GM21576 (cell line): ENCODE data around the gene COL4A2.

ENCODE experiments used
- ATAC-seq: cut with Tn5 transposase; IDR thresholded peaks from one replicate; pipeline ENCODE4 v1.9.1; 2021; ENCODE audit warnings: mild to moderate bottlenecking, moderate library complexity; ENCODE audit not compliant: unreplicated experiment

COL4A2 gene

DNA sequence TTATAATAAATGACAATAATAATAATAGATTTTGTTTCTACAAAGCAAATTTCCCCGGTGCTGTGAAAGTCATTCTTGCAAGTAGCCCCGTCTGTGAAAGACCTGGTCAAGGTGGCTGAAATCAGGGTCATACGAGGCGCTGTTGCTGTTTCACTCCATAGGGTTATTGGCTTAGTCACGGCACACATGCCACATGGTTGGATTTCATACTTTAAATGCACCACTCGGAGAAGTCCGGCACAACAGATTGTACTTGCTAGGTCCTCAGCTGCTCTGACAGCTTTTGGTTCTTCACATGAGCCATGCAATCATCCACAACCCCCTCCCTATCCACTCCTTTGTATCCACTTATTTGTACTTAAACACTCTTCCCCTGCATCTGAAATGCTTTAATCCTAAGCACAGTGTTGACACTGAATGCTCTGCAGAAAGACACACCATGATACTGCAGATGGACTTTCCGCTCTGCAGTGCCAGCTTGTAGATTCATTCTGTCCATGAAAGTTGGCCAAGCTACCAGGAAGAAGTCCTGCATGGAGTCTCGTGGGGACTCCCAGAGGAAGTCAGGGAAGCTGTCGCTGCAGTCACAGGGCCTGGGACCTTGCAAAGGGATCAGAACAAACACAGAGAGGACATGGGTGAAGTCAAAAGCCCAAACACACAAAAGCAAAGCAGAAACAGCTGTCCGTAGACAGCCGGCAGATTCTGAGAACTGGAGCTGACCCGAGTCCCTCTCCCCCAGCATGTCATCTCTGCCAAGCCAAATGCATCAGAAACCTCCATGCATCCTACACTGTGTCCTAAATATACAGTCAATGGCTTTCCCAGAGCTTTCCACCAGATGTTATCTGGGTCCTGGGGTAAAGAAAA lies 124.6 kb downstream of the COL4A2 start:
- no peak for ATAC-seq

DNA sequence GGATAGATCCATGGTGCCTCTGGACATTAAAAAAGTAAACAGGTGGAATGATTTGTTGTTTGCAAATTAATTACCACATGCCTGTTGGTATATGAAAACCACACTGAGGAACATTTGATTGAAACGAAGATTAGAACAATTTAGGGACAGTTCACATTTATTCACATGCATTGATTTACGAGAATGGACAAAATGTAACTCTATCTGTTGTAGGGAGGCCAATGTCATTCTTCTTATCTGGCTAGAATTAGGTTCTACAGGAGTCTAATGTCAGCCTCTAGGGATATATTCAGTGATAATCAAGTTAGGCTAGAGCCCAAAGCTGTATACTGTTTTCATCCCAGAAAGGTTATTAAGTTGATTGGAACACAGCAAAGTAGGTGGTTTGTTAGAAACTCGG lies 125.4 kb downstream of the COL4A2 start:
- no peak for ATAC-seq

DNA sequence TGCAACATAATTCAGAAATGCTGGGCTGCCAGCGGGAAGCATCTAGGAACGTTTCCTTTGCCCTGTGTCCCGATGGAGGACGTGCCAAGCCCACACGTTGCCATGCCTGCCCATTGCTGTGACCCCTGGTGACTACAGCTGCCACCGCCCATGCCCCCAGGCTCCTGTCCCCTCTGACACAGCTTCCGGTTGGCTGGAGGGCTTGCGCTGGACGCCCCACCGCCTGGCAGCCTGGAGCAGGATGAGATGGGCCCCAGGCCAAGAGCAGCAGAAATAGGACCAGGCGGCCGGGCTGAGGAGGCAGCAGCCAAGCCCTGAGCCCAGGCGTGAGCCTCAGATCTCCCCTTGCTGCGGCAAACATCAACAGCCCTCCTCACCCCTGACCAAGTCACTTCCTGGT lies 125.9 kb downstream of the COL4A2 start:
- no peak for ATAC-seq

DNA sequence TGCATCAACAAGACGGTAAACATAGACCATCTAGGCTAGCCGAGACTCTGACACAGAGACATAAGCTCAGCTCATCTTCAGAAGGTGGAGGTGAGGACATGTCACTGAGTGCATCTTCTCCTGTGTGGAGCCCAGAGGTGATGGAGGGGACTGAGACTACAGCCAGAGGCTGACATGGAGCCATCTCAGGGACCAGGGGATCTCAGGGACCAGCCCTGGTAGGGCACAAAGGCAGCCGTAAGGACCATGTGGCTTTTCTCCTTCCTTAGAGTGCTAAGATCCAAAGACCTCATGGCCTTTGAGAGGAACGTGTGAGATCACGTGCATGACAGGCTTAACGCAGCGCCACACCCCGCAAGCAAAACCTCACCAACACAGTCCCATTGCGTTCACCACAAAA lies 127.5 kb downstream of the COL4A2 start:
- ATAC-seq = no peak

DNA sequence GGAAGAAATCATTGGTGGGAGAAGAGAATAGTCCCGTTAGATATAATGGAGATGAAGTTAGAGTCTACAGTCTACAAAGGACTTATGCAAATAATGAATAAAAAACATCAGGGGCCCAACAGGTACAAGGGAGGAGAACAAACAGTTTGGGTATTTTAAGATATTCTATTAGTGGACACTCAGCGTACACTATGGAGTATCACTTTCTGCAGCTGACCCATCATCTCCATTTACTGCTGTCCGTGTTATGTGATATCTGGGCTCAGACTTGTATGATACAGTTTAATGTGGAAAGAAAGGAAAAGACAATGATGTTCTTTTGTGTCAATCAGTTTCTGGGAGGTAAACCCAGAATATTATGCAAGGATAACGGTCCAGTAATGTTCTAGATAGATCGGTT lies 128.2 kb downstream of the COL4A2 start:
- no peak for ATAC-seq

- no peak for ATAC-seq
These were observed 129.2 kb downstream of the COL4A2 start for GRCh38 chr13:110436276-110436675.

DNA sequence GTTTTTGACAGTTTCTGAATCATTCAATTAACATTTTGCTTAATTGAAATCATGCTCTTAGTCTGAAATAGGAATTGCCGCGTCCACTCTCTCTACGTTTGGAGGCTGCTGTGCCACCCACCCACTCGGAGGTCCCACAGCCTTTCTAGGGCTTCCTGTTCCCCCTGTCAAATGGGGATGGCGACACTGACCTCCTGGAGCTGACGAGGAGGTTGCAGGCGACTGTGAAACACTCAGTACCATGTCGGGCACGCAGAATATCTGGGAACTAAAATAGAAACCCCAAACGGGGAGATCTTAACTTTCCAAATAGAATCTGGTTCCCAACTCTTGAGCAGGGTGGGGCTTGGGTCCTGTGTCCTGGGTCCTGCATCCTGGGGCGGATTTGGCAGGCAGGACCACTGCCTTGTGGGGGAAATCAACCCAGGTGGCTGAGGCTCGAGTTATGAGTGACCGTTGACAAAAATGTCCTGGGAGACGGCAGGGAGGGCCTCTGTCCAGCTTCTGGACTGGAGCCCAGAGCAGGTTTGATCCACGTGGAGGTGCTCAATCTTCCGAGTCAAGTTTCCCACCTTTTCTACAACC lies 129.8 kb downstream of the COL4A2 start:
- no peak for ATAC-seq

DNA sequence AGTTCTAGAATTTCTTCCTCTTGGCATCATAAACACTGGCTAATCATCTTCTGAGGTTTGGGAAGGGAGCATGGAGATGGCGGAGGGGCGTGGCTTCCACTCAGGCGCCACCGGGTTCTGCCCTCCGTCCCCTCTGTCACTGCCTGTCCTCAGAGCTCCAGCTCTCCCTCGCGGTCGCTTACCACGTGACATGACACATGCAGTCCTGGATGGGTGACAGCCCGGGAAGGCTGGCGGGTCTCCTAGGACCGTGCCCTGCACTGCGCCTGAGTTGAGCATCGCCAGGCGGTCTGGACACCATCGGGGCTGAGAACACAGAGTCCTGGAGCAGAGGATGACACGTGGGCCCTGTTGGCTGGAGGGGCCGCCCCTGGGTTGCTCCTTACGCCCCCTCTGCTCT lies 131.1 kb downstream of the COL4A2 start:
- no peak for ATAC-seq

DNA sequence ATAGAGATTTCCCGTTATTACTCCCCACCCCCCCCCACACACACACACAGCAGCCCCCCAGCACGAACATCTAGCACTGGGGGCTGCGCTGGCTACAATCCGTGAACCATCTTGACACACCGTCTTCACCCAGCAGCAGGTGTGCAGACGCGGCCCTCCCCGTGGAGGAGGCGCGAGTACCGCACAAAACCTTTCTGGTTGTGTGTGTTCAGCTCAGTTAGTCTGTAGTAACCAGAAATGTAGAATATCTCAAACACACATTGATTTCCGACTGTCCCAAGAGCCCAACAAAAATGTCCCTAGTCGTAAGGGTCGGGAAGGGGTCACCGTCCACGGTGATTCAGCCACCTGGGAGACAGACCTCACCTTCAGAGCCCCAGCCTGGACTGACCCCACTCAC lies 131.7 kb downstream of the COL4A2 start:
- no peak for ATAC-seq

GRCh38 chr13:110440946-110441731 lies 134.1 kb downstream of the COL4A2 start:
- ATAC-seq = no peak

GRCh38 chr13:110442930-110443621 lies 136.0 kb downstream of the COL4A2 start:
- ATAC-seq = no peak

DNA sequence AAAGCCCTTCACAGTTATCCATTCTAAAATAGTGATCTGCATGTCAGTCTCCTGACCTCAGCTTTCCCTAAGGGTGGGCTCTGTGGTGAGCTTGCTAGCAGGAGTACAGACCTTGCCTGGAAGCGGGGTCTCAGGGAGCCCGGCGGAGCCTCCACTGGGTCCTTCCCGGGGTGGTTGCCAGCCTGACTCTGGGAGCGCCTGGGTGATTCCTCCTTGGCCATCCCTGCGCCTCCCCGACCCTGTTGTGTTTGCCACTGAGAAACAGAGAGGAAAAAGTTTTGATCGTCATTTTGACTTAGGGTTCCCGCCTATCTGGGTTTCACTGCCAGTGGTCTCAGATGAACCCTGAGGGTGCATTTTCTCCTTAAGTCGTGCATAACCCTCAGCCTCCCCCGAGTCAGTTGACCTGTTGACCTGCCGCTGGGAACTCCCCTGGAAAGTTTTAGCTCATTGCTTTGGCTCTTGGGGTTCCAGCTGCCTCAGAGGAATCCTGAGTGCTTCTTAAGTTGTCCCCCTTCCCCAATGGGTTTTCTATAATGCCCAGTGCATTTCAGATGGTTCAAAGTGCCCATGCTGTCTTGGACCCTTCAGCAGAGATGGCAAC lies 136.6 kb downstream of the COL4A2 start:
- ATAC-seq = no peak

DNA sequence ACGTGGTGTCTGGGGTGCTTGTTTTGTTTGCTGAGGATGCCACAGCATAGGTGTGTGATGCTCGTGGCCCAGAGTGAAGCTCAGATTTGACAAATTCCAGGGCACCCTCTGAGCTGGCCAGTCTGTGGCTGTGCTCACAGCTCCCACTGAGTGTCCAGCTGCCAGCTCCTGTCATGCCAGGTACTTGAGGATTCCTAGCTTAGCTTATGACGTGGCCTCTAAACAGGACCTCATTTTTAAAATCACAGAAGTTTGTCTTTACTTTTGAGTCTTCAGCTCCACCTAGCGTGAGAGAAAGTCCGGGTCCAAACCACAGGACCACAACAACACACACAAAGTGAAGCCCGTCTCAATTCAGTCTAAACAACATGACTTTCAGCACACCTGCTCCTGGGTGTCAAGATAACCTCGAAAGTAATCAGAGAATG lies 137.2 kb downstream of the COL4A2 start:
- no peak for ATAC-seq

- ATAC-seq = peak; percentile 68
These were observed 138.1 kb downstream of the COL4A2 start for GRCh38 chr13:110445183-110445582.

DNA sequence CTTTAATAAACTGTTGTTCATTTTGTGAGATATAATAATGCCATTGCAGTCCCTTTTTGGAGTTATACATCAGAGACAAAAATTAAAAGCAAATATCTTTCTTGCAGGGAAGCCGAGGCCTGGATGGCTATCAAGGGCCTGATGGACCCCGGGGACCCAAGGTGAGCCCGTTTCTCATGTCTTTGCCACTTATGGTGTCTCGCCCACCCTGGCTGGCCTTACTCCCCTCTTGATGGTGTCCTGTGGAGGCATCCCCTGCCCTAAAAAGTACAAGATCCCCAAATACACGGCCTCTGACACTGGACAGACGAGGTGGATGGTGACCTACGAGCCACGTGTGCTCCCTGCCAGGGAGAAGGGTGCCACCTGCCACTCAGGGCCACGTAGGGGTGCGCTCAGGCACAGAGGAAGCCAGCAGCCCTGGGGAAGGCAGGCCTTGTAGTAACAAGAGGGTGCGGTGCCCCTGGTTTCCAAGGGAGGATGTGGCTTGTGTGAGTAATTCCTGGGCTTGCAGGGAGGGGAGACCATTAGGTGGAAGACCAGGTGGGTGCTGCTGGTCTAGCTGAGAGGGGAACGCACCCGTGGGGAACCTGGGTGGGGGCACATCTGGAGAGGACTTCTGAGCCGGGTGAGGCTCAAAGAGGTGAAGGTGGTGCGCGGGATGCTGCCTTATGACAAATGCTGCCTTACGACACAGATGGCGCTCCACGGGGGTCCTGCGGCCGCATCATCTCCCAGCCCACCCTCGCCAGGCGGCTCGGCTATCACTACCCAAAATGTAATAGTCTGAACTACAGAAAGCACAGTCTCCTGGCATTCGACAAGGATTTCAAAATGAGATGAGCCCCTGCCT lies 138.9 kb downstream of the COL4A2 start:
- no peak for ATAC-seq

- ATAC-seq = no peak
These were observed 139.4 kb downstream of the COL4A2 start for GRCh38 chr13:110446575-110446890.

DNA sequence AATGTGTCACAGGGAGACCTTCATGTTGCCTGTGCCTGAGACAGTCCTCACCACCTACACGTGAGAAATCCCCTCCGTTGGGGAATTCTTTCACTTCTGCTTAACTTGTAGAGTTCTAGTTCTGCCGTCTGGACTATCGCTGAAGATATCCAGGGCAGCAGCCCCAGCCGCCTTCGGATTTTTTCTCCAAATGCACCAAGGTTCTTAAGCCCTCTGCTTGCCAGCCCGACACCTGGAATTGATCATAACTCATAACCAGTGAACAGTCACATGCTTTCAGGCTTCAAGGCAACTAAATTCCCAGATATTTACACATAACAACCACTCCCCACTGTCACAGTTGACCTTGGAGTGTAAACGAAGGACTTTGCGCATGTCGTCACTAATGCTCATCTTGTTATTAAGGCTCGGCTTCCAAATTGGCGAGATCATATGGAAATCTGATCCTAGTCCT lies 140.0 kb downstream of the COL4A2 start:
- ATAC-seq = no peak

DNA sequence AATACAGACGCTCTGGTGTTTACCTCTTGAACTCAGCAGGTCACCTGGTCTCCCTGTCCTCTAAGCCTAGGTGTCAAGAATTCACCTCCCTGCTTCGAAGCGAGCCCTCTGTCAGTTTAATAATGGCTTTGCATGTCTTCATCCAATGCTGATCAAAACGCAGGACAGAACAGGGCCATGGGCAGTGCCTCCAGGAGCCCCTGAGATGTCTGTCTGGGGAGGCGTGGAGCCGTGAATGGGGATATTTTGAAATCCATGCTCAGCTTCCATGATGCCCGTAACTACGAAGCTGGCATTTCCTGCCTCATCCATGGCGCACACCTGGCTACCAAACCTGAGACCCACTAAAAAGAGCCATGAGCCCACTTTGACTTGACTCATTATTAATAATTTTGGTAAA lies 140.7 kb downstream of the COL4A2 start:
- ATAC-seq = no peak

GRCh38 chr13:110448230-110448629 lies 141.1 kb downstream of the COL4A2 start:
- ATAC-seq = no peak

GRCh38 chr13:110448677-110449076 lies 141.6 kb downstream of the COL4A2 start:
- no peak for ATAC-seq
